ENCODE measurements around the gene CCDC88B.

Gene CCDC88B

GRCh38 chr11:64371201-64371600 is 31.2 kb downstream of the CCDC88B start:
- ChIA-PET POLR2A (no interaction called here), CTCF (no interaction called here)
- no peaks in the 10 kb centered on the region for H3K4me1 ChIP-seq (ENCODE audit: control insufficient read depth, insufficient read depth, low read length)
- H3K9me3 ChIP-seq (ENCODE audit: control insufficient read depth, insufficient read depth, low read depth, low read length) = no peaks in the 10 kb centered on the region
- no peak for TF ChIP-seq HIC1 (tag by site-specific recombination; IDR thresholded peaks at IDR 0.05)
- TF ChIP-seq ZBTB10 (tag by site-specific recombination; IDR thresholded peaks at IDR 0.05) = no peak
- no peak for TF ChIP-seq ZNF600 (tag by site-specific recombination; IDR thresholded peaks at IDR 0.05)
- no peak for TF ChIP-seq ZNF707 (tag by site-specific recombination; IDR thresholded peaks at IDR 0.05)
- TF ChIP-seq ZNF211 (tag by site-specific recombination; IDR thresholded peaks at IDR 0.05; ENCODE audit: low read depth) = no peak
- no peak for TF ChIP-seq ZNF114 (tag by site-specific recombination; IDR thresholded peaks at IDR 0.05)
- no peak for TF ChIP-seq ZNF704 (tag by site-specific recombination; IDR thresholded peaks at IDR 0.05)
- TF ChIP-seq ZSCAN5A (tag by site-specific recombination; IDR thresholded peaks at IDR 0.05) = no peak
- no peak for TF ChIP-seq ZBTB17 (tag by site-specific recombination; IDR thresholded peaks at IDR 0.05)
- no peak for TF ChIP-seq ZNF398 (tag by site-specific recombination; IDR thresholded peaks at IDR 0.05)
- TF ChIP-seq ZNF501 (tag by site-specific recombination; IDR thresholded peaks at IDR 0.05) = no peak
- TF ChIP-seq ZNF513 (tag by site-specific recombination; IDR thresholded peaks at IDR 0.05) = no peak
- TF ChIP-seq ZNF76 (tag by site-specific recombination; IDR thresholded peaks at IDR 0.05; ENCODE audit: borderline replicate concordance, low read depth) = no peak
- H3K4me3 ChIP-seq (ENCODE audit: low read depth, low read length) = no peak overlapping the region
- H3K36me3 ChIP-seq (ENCODE audit: control insufficient read depth in 2 of 2, insufficient read depth in 1 of 2, low read length in 2 of 2) = peaks cover 0 to 25% of the 10 kb centered on the region in 2 experiments; a peak in 2 of 3 replicates
- H3K27ac ChIP-seq (ENCODE audit: extremely low read depth, low read depth, low read length) = no peak overlapping the region

GRCh38 chr11:64372021-64372420 is 32.0 kb downstream of the CCDC88B start:
- no peaks in the 10 kb centered on the region for H3K4me1 ChIP-seq (ENCODE audit: control insufficient read depth, insufficient read depth, low read length)
- H3K36me3 ChIP-seq (ENCODE audit: control insufficient read depth in 2 of 2, insufficient read depth in 1 of 2, low read length in 2 of 2) = peaks cover 0 to 18% of the 10 kb centered on the region in 2 experiments; a peak in 1 of 3 replicates
- CTCF ChIA-PET = interaction anchor here (0.7 to 1.7 kb wide), 2 partner anchors 16 to 78 kb away, joined by 3 to 5 read pairs; no protein-coding TSS in a partner anchor
- H3K27ac ChIP-seq (ENCODE audit: extremely low read depth, low read depth, low read length) = no peak overlapping the region
- H3K4me3 ChIP-seq (ENCODE audit: low read depth, low read length) = no peak overlapping the region
- POLR2A ChIA-PET = no interaction called here
- H3K9me3 ChIP-seq (ENCODE audit: control insufficient read depth, insufficient read depth, low read depth, low read length) = no peaks in the 10 kb centered on the region
- TF ChIP-seq SCRT1 (tag by site-specific recombination; IDR thresholded peaks at IDR 0.05; ENCODE audit: borderline replicate concordance) (no peak), ZNF18 (tag by site-specific recombination; IDR thresholded peaks at IDR 0.05) (no peak), KLF9 (tag by site-specific recombination; IDR thresholded peaks at IDR 0.05; ENCODE audit: low read depth) (no peak), REST (tag by site-specific recombination; IDR thresholded peaks at IDR 0.05) (no peak), ZNF626 (tag by site-specific recombination; IDR thresholded peaks at IDR 0.05) (no peak)
